ENCODE data around the gene CACNB4.

The CACNB4 gene

GRCh38 chr2:151823651-151824050 lies 275.2 kb downstream of the CACNB4 start:
- TF ChIP-seq CTCF (conservative IDR thresholded peaks at IDR 0.05; ENCODE audit: low read length), result no peak

GRCh38 chr2:151819920-151820319 lies 278.9 kb downstream of the CACNB4 start:
- DNase-seq (ENCODE audit: low read depth), result no peak
- no peak for TF ChIP-seq CTCF (conservative IDR thresholded peaks at IDR 0.05; ENCODE audit: low read length)
- H3K4me3 ChIP-seq (ENCODE audit: low read length), result no peak overlapping the region

More at GRCh38 chr2:151823651-151824050, 275.2 kb downstream of the CACNB4 start:
- DNase-seq (ENCODE audit: low read depth), result no peak
- H3K4me3 ChIP-seq (ENCODE audit: low read length), result no peak overlapping the region

DNA sequence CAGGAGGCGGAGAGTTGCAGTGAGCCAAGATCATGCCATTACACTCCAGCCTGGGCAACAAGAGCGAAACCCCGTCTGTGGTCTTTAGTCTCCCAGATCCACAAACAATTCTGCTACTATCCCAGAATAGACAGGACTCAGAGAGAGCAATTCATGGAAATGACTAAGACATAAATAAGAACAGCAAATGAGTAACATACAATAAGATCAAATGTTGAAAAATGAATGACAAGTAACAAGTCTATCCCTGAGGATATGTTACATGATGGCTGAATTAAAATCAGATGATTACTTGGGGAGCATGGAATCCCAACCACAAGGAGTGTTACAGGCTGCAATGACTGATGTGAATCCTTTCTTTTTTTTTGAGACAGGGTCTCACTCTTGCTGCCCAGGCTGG lies 280.9 kb downstream of the CACNB4 start:
- no peak for TF ChIP-seq CTCF (conservative IDR thresholded peaks at IDR 0.05; ENCODE audit: low read length)
- no peak overlapping the region for H3K4me3 ChIP-seq (ENCODE audit: low read length)
- DNase-seq (ENCODE audit: low read depth), result no peak

DNA sequence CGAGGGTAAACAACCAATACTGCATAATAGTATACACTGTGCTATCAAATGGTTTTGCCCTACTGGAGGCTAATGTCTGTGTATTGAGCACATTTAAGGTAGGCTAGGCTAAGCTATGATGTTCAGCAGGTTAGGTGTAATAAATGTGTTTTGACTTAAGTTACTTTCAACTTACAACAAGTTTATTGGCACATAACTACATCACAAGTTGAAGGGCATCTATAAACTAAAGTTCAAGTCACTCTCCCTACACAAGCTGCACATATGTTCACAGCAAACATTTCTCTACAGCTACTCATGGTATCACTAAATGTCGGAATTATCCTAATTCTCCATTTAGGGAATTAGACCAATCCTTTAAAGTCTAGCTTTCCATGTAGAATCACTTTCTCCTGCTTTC lies 282.0 kb downstream of the CACNB4 start:
- no peak for TF ChIP-seq CTCF (conservative IDR thresholded peaks at IDR 0.05; ENCODE audit: low read length)
- DNase-seq (ENCODE audit: low read depth), result no peak
- H3K4me3 ChIP-seq (ENCODE audit: low read length), result no peak overlapping the region

- TF ChIP-seq CTCF (conservative IDR thresholded peaks at IDR 0.05; ENCODE audit: low read length), result no peak
- no peak for DNase-seq (ENCODE audit: low read depth)
These were observed 282.9 kb downstream of the CACNB4 start for GRCh38 chr2:151815821-151816489.

GRCh38 chr2:151810489-151810888 lies 288.4 kb downstream of the CACNB4 start:
- no peak overlapping the region for H3K4me3 ChIP-seq (ENCODE audit: low read length)
- no peak for TF ChIP-seq CTCF (conservative IDR thresholded peaks at IDR 0.05; ENCODE audit: low read length)
- DNase-seq (ENCODE audit: low read depth), result no peak

More at GRCh38 chr2:151815821-151816489, 282.9 kb downstream of the CACNB4 start:
- no peak overlapping the region for H3K4me3 ChIP-seq (ENCODE audit: low read length)

DNA sequence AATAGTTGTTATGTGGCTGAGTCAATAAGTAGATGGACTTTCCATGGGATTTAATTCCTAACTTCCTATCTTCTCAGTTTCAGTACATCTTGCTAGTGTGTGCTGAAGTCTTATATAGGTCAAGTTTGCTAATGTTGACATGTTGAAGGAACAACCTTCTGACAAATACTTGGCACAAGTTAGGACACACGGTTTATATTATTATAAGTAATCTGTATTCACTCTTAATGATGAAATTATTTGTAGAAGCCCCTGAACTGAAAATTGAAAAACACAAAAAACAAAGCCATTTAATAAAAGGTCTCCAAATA lies 289.8 kb downstream of the CACNB4 start:
- H3K4me3 ChIP-seq (ENCODE audit: low read length), result no peak overlapping the region
- no peak for DNase-seq (ENCODE audit: low read depth)
- no peak for TF ChIP-seq CTCF (conservative IDR thresholded peaks at IDR 0.05; ENCODE audit: low read length)

All from AG10803 (cell line).